HG02981 (cell line): ENCODE results near the gene SERTM1.

Experiments
- ATAC-seq: cut with Tn5 transposase; IDR thresholded peaks from one replicate; pipeline ENCODE4 v1.9.1; 2021; ENCODE audit warnings: mild to moderate bottlenecking, moderate library complexity; ENCODE audit not compliant: unreplicated experiment

Gene SERTM1

GRCh38 chr13:36673838-36674326 is at the start of gene SERTM1:
TSS of gene SERTM1 (plus strand) at chr13:36674020. CDS start at chr13:36695079, 21,059 bp downstream.
- no peak for ATAC-seq

- ATAC-seq: no peak
These were observed 45.3 kb upstream of the SERTM1 start for GRCh38 chr13:36628377-36629056.

- no peak for ATAC-seq
These were observed 44.8 kb upstream of the SERTM1 start for GRCh38 chr13:36629057-36629385.

GRCh38 chr13:36630181-36630803 is 43.5 kb upstream of the SERTM1 start:
- no peak for ATAC-seq

- no peak for ATAC-seq
These were observed 34.2 kb upstream of the SERTM1 start for GRCh38 chr13:36639610-36640009.

- ATAC-seq: no peak
These were observed 23.2 kb upstream of the SERTM1 start for GRCh38 chr13:36650611-36651010.

GRCh38 chr13:36665630-36666029 is 8.2 kb upstream of the SERTM1 start:
- ATAC-seq: no peak

- ATAC-seq: no peak
These were observed 7.2 kb upstream of the SERTM1 start for GRCh38 chr13:36666477-36667229.

- no peak for ATAC-seq
These were observed 5.5 kb upstream of the SERTM1 start for GRCh38 chr13:36668316-36668715.

GRCh38 chr13:36673352-36673751 is 468 bp upstream of the SERTM1 start:
- ATAC-seq: no peak

GRCh38 chr13:36674337-36675212 is 755 bp downstream of the SERTM1 start:
- ATAC-seq: no peak

GRCh38 chr13:36675213-36675536 is 1.4 kb downstream of the SERTM1 start:
- no peak for ATAC-seq

GRCh38 chr13:36680913-36681312 is 7.1 kb downstream of the SERTM1 start:
- ATAC-seq: no peak

GRCh38 chr13:36681894-36682624 is 8.2 kb downstream of the SERTM1 start:
- ATAC-seq: no peak

- ATAC-seq: no peak
These were observed 9.9 kb downstream of the SERTM1 start for GRCh38 chr13:36683701-36684100.

GRCh38 chr13:36685927-36686326 is 12.1 kb downstream of the SERTM1 start:
- ATAC-seq: no peak

- ATAC-seq: no peak
These were observed 22.7 kb downstream of the SERTM1 start for GRCh38 chr13:36696410-36697010.

GRCh38 chr13:36700170-36700569 is 26.4 kb downstream of the SERTM1 start:
- no peak for ATAC-seq

- no peak for ATAC-seq
These were observed 32.9 kb downstream of the SERTM1 start for GRCh38 chr13:36706755-36707154.
